Activated CD8-positive, alpha-beta T cell treated with anti-CD3 and anti-CD28 coated beads for 36 hours (primary cell): ENCODE results near the gene TGM3. TPM values are rescaled to one million over a fixed set of nuclear protein-coding genes. Genes with fewer than 3 reads are reported as not detected.
A peak's percentile ranks its signal among the peaks of the same experiment; 100 is the strongest.

Experiments
- ATAC-seq: fragments of 200-7000 bp; cut with Tn5 transposase; one replicate; pipeline ENCODE4 v1.10.0; 2021; ENCODE audit warnings: mild to moderate bottlenecking, moderate library complexity
- CTCF ChIA-PET: fragments of 350-600 bp; sonication (Branson Sonifier 250); formaldehyde crosslinking; loops from one replicate; lab custom pipeline; 2021; ENCODE audit warnings: antibody characterized with exemption; lab: Charles Lee
- POLR2A ChIA-PET: fragments of 350-600 bp; sonication (Branson Sonifier 250); formaldehyde crosslinking; loops from one replicate; lab custom pipeline; 2021; ENCODE audit warnings: antibody characterized with exemption; lab: Charles Lee
- DNase-seq: peaks from one replicate; pipeline ENCODE4 v3.0.0-alpha.2; 2020
- H3K27ac Mint-ChIP-seq: one replicate; pipeline ENCODE4 v1.8.0; 2021; ENCODE audit warnings: mild to moderate bottlenecking, mixed read lengths
- H3K27me3 Mint-ChIP-seq: one replicate; pipeline ENCODE4 v1.8.0; 2021; ENCODE audit warnings: mixed read lengths
- H3K36me3 Mint-ChIP-seq: one replicate; pipeline ENCODE4 v1.8.0; 2021; ENCODE audit warnings: low read depth, mixed read lengths
- H3K4me1 Mint-ChIP-seq: one replicate; pipeline ENCODE4 v1.8.0; 2021; ENCODE audit warnings: low read depth, mixed read lengths
- H3K4me3 Mint-ChIP-seq: one replicate; pipeline ENCODE4 v1.8.0; 2021; ENCODE audit warnings: mild to moderate bottlenecking, moderate library complexity, mixed read lengths
- H3K9me3 Mint-ChIP-seq: one replicate; pipeline ENCODE4 v1.8.0; 2021; ENCODE audit warnings: mixed read lengths
- intact Hi-C: fragments of 100-400 bp; cut with micrococcal nuclease; formaldehyde crosslinking; loops from one replicate; pipeline ENCODE4 v1.10.0; 2022
- total RNA-seq, 2 experiments: library from RNA; stranded (reverse); gene quantifications; one replicate each; pipeline ENCODE4 v1.2.3, GENCODE V29; 2021
- TF ChIP-seq, protein P1 (sequence below): fragments of 200-600 bp; IDR thresholded peaks from one replicate; pipeline ENCODE4 v1.8.0; 2022; ENCODE audit warnings: antibody characterized with exemption, mild to moderate bottlenecking

Gene TGM3
- total RNA-seq, 2 experiments from 2014 or later, result not detected

- Mint-ChIP-seq H3K4me3 (no peak overlapping the region), H3K27me3 (peaks cover 2% of the 10 kb centered on the region), H3K4me1 (peaks cover 6% of the 10 kb centered on the region), H3K36me3 (no peaks in the 10 kb centered on the region), H3K9me3 (peaks cover 11% of the 10 kb centered on the region), H3K27ac (no peak overlapping the region)
- ChIA-PET CTCF (interaction anchor here (0.7 to 3.8 kb wide), 30 partner anchors 12 to 381 kb away, joined by 3 to 64 read pairs (median 4); no protein-coding TSS in a partner anchor), POLR2A (interaction anchor here (0.6 to 1.1 kb wide), 4 partner anchors 9 to 384 kb away, joined by 3 read pairs; partner anchors contain the start of gene SNRPB)
- ATAC-seq (peak; percentile 35), DNase-seq (no peak)
- intact Hi-C loops, result no loop called here
- TF ChIP-seq, protein P1, sequence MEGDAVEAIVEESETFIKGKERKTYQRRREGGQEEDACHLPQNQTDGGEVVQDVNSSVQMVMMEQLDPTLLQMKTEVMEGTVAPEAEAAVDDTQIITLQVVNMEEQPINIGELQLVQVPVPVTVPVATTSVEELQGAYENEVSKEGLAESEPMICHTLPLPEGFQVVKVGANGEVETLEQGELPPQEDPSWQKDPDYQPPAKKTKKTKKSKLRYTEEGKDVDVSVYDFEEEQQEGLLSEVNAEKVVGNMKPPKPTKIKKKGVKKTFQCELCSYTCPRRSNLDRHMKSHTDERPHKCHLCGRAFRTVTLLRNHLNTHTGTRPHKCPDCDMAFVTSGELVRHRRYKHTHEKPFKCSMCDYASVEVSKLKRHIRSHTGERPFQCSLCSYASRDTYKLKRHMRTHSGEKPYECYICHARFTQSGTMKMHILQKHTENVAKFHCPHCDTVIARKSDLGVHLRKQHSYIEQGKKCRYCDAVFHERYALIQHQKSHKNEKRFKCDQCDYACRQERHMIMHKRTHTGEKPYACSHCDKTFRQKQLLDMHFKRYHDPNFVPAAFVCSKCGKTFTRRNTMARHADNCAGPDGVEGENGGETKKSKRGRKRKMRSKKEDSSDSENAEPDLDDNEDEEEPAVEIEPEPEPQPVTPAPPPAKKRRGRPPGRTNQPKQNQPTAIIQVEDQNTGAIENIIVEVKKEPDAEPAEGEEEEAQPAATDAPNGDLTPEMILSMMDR, result no peak
Measured at GRCh38 chr20:2386516-2387179, 90.8 kb downstream of the TGM3 start.

GRCh38 chr20:2387180-2387577 is 91.4 kb downstream of the TGM3 start:
- Mint-ChIP-seq H3K4me3 (no peak overlapping the region), H3K27ac (no peak overlapping the region), H3K36me3 (no peaks in the 10 kb centered on the region), H3K27me3 (peaks cover 2% of the 10 kb centered on the region), H3K4me1 (peaks cover 6% of the 10 kb centered on the region), H3K9me3 (peaks cover 11% of the 10 kb centered on the region)
- ATAC-seq (peak; percentile 94), DNase-seq (peak; percentile 80)
- POLR2A ChIA-PET, result interaction anchor here (0.6 to 1.1 kb wide), 3 partner anchors 9 to 385 kb away, joined by 3 read pairs; no protein-coding TSS in a partner anchor
- TF ChIP-seq, protein P1, result peak; percentile 69
- CTCF ChIA-PET, result interaction anchor here (0.6 to 3.8 kb wide), 34 partner anchors 11 to 381 kb away, joined by 3 to 64 read pairs (median 4); no protein-coding TSS in a partner anchor
- intact Hi-C loops, result no loop called here

GRCh38 chr20:2387580-2387979 is 91.8 kb downstream of the TGM3 start:
- intact Hi-C loops, result no loop called here
- TF ChIP-seq, protein P1, result peak; percentile 20
- ATAC-seq, result peak; percentile 18
- CTCF ChIA-PET, result interaction anchor here (0.6 to 3.8 kb wide), 30 partner anchors 11 to 381 kb away, joined by 3 to 64 read pairs (median 4); no protein-coding TSS in a partner anchor
- Mint-ChIP-seq H3K36me3 (no peaks in the 10 kb centered on the region), H3K9me3 (peaks cover 11% of the 10 kb centered on the region), H3K4me3 (no peak overlapping the region), H3K27me3 (peaks cover 2% of the 10 kb centered on the region), H3K4me1 (peaks cover 6% of the 10 kb centered on the region), H3K27ac (no peak overlapping the region)
- no peak for DNase-seq
- POLR2A ChIA-PET, result interaction anchor here (1.0 to 1.1 kb wide), 2 partner anchors 9 to 77 kb away, joined by 3 read pairs; no protein-coding TSS in a partner anchor

Other genes with a start within 250 kb of the TGM3 start
- gene STK35, start 194.2 kb upstream of the TGM3 start, total RNA-seq, result 10 to 100 TPM; 18.0 to 18.4 TPM
- not detected for gene TGM6, start 84.9 kb downstream of the TGM3 start, total RNA-seq
- gene SNRPB, start 174.8 kb downstream of the TGM3 start, total RNA-seq, result 100 to 1,000 TPM; 469 to 479 TPM
- 1 to 10 TPM; 8.5 to 9.5 TPM for gene ZNF343, start 212.9 kb downstream of the TGM3 start, total RNA-seq
- gene TMC2, start 240.6 kb downstream of the TGM3 start, total RNA-seq, result not detected